PC-9 (cell line): ENCODE results near the gene BUB1B.

Experiments used
- EZH2 ChIP-seq: fragments of 200-600 bp; sonication (generic); IDR thresholded peaks from 2 replicates; pipeline ENCODE4 v1.8.0; 2017; ENCODE audit warnings: antibody characterized with exemption, low read depth
- TF ChIP-seq, protein P1 (sequence below): fragments of 200-600 bp; sonication (generic); conservative IDR thresholded peaks from 2 replicates; pipeline ENCODE4 v1.6.1; 2017; ENCODE audit warnings: mixed run types, antibody characterized with exemption, mild to moderate bottlenecking, moderate library complexity

DNA sequence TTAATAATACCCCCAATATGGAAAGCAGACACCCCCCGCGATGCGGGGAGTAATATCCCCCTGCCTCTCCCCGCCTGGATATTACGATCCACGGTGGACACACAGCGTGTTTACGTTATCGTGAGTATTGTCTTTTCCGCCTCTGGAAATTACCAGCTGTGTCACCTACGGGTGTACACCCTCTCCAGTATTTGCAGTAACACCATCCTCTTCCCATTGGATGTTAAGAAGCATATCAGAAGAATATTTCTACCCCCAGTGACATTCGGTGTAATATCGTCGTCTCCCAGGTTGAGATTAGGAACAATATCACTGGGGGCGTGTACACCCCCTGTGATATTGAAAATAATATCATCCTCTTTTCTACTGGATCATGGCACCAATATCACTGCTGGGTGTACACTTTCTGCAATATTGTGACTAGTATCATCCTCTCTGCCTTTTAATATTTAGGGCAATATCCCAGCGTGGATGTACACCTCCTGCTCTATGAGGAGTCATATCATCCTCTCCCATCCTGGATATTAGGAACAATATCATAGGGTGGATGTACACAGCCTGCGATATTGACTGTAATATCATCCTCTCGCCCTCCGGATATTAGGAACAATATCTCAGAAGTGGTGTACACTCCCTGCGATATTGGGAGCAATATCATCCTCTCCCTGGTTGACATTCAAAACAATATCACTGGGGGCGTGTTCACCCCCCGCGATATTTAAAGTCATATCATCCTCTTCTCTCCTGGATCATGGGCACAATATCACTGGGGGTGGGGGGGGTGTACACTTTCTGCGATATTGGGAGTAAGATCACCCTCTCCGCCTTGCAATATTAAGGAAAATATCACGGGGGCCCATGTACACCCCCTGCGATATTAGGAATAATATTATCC lies 31.9 kb upstream of the BUB1B start:
- TF ChIP-seq, protein P1, sequence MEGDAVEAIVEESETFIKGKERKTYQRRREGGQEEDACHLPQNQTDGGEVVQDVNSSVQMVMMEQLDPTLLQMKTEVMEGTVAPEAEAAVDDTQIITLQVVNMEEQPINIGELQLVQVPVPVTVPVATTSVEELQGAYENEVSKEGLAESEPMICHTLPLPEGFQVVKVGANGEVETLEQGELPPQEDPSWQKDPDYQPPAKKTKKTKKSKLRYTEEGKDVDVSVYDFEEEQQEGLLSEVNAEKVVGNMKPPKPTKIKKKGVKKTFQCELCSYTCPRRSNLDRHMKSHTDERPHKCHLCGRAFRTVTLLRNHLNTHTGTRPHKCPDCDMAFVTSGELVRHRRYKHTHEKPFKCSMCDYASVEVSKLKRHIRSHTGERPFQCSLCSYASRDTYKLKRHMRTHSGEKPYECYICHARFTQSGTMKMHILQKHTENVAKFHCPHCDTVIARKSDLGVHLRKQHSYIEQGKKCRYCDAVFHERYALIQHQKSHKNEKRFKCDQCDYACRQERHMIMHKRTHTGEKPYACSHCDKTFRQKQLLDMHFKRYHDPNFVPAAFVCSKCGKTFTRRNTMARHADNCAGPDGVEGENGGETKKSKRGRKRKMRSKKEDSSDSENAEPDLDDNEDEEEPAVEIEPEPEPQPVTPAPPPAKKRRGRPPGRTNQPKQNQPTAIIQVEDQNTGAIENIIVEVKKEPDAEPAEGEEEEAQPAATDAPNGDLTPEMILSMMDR: no peak
- no peak for TF ChIP-seq EZH2
